ENCODE data around the gene OR6C3. TPM values are rescaled to one million over a fixed set of nuclear protein-coding genes. Genes with fewer than 3 reads are reported as not detected.

OR6C3 gene
- total RNA-seq, 1 experiment from 2014 or later = not detected

DNA sequence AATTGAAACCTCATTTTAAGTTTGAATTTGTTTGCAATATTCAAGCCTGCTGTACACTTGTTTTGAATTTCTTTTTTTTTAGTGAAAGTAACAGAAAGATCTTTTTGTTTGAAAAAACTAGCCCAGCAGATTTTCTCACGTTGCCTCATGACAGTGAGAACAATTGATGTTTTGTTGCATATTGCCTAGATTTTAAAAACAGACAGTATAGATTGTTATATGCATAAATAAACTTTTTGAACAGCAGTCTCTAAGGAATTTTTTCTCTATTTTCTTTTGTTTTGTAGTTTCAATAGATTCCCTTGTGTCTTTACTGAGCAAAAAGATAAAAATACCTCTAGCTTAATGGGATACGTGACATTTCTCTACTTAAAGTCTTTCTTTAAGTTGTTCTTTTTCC is 49.6 kb upstream of the OR6C3 start:
- peaks cover 4% of the 10 kb centered on the region; the same call in 1 of the 2 replicates for H3K36me3 Mint-ChIP-seq
- CTCF ChIA-PET = interaction anchor here (0.7 kb wide), 1 partner anchor 339 kb away, joined by 3 read pairs; no protein-coding TSS in a partner anchor
- H3K4me1 Mint-ChIP-seq = no peaks in the 10 kb centered on the region
- DNase-seq (ENCODE audit: low spot score) (no peak), ATAC-seq (no peak)
- POLR2A ChIA-PET = no interaction called here
- no peak overlapping the region for H3K4me3 Mint-ChIP-seq
- TF ChIP-seq, protein P1, sequence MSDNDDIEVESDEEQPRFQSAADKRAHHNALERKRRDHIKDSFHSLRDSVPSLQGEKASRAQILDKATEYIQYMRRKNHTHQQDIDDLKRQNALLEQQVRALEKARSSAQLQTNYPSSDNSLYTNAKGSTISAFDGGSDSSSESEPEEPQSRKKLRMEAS (CRISPR knock-in tag; IDR thresholded peaks at IDR 0.05) = no peak
- TF ChIP-seq SMAD4 (CRISPR knock-in tag; IDR thresholded peaks at IDR 0.05) (no peak), SMAD3 (CRISPR knock-in tag; IDR thresholded peaks at IDR 0.05; ENCODE audit: borderline replicate concordance) (no peak), ZNF232 (CRISPR knock-in tag; IDR thresholded peaks at IDR 0.05) (no peak), RELA (CRISPR knock-in tag; IDR thresholded peaks at IDR 0.05; ENCODE audit: borderline replicate concordance) (no peak), ZNF219 (CRISPR knock-in tag; IDR thresholded peaks at IDR 0.05; ENCODE audit: borderline replicate concordance) (no peak), PRRX2 (CRISPR knock-in tag; IDR thresholded peaks at IDR 0.05) (no peak), ZNF263 (CRISPR knock-in tag; IDR thresholded peaks at IDR 0.05; ENCODE audit: low read depth) (no peak), FOXJ3 (CRISPR knock-in tag; IDR thresholded peaks at IDR 0.05; ENCODE audit: borderline replicate concordance) (no peak), MYBL2 (CRISPR knock-in tag; IDR thresholded peaks at IDR 0.05) (no peak), MXD4 (CRISPR knock-in tag; IDR thresholded peaks at IDR 0.05; ENCODE audit: borderline replicate concordance) (no peak), NFYB (CRISPR knock-in tag; conservative IDR thresholded peaks at IDR 0.05; ENCODE audit: low read depth) (no peak)
- TF ChIP-seq, protein P2, sequence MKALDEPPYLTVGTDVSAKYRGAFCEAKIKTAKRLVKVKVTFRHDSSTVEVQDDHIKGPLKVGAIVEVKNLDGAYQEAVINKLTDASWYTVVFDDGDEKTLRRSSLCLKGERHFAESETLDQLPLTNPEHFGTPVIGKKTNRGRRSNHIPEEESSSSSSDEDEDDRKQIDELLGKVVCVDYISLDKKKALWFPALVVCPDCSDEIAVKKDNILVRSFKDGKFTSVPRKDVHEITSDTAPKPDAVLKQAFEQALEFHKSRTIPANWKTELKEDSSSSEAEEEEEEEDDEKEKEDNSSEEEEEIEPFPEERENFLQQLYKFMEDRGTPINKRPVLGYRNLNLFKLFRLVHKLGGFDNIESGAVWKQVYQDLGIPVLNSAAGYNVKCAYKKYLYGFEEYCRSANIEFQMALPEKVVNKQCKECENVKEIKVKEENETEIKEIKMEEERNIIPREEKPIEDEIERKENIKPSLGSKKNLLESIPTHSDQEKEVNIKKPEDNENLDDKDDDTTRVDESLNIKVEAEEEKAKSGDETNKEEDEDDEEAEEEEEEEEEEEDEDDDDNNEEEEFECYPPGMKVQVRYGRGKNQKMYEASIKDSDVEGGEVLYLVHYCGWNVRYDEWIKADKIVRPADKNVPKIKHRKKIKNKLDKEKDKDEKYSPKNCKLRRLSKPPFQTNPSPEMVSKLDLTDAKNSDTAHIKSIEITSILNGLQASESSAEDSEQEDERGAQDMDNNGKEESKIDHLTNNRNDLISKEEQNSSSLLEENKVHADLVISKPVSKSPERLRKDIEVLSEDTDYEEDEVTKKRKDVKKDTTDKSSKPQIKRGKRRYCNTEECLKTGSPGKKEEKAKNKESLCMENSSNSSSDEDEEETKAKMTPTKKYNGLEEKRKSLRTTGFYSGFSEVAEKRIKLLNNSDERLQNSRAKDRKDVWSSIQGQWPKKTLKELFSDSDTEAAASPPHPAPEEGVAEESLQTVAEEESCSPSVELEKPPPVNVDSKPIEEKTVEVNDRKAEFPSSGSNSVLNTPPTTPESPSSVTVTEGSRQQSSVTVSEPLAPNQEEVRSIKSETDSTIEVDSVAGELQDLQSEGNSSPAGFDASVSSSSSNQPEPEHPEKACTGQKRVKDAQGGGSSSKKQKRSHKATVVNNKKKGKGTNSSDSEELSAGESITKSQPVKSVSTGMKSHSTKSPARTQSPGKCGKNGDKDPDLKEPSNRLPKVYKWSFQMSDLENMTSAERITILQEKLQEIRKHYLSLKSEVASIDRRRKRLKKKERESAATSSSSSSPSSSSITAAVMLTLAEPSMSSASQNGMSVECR (CRISPR knock-in tag; IDR thresholded peaks at IDR 0.05; ENCODE audit: borderline replicate concordance) = no peak
- TF ChIP-seq, protein P3, sequence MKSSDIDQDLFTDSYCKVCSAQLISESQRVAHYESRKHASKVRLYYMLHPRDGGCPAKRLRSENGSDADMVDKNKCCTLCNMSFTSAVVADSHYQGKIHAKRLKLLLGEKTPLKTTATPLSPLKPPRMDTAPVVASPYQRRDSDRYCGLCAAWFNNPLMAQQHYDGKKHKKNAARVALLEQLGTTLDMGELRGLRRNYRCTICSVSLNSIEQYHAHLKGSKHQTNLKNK (CRISPR knock-in tag; IDR thresholded peaks at IDR 0.05) = no peak
- TF ChIP-seq, protein P4, sequence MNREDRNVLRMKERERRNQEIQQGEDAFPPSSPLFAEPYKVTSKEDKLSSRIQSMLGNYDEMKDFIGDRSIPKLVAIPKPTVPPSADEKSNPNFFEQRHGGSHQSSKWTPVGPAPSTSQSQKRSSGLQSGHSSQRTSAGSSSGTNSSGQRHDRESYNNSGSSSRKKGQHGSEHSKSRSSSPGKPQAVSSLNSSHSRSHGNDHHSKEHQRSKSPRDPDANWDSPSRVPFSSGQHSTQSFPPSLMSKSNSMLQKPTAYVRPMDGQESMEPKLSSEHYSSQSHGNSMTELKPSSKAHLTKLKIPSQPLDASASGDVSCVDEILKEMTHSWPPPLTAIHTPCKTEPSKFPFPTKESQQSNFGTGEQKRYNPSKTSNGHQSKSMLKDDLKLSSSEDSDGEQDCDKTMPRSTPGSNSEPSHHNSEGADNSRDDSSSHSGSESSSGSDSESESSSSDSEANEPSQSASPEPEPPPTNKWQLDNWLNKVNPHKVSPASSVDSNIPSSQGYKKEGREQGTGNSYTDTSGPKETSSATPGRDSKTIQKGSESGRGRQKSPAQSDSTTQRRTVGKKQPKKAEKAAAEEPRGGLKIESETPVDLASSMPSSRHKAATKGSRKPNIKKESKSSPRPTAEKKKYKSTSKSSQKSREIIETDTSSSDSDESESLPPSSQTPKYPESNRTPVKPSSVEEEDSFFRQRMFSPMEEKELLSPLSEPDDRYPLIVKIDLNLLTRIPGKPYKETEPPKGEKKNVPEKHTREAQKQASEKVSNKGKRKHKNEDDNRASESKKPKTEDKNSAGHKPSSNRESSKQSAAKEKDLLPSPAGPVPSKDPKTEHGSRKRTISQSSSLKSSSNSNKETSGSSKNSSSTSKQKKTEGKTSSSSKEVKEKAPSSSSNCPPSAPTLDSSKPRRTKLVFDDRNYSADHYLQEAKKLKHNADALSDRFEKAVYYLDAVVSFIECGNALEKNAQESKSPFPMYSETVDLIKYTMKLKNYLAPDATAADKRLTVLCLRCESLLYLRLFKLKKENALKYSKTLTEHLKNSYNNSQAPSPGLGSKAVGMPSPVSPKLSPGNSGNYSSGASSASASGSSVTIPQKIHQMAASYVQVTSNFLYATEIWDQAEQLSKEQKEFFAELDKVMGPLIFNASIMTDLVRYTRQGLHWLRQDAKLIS (CRISPR knock-in tag; IDR thresholded peaks at IDR 0.05; ENCODE audit: borderline replicate concordance) = no peak
- TF ChIP-seq, protein P5, sequence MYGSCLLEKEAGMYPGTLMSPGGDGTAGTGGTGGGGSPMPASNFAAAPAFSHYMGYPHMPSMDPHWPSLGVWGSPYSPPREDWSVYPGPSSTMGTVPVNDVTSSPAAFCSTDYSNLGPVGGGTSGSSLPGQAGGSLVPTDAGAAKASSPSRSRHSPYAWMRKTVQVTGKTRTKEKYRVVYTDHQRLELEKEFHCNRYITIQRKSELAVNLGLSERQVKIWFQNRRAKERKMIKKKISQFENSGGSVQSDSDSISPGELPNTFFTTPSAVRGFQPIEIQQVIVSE (CRISPR knock-in tag; IDR thresholded peaks at IDR 0.05; ENCODE audit: borderline replicate concordance) = no peak
- H3K27me3 Mint-ChIP-seq (ENCODE audit: low read depth) = no peaks in the 10 kb centered on the region; the same call in 1 of the 2 replicates
- peaks cover 11% of the 10 kb centered on the region for H3K9me3 Mint-ChIP-seq
- no peak overlapping the region for H3K27ac Mint-ChIP-seq

DNA sequence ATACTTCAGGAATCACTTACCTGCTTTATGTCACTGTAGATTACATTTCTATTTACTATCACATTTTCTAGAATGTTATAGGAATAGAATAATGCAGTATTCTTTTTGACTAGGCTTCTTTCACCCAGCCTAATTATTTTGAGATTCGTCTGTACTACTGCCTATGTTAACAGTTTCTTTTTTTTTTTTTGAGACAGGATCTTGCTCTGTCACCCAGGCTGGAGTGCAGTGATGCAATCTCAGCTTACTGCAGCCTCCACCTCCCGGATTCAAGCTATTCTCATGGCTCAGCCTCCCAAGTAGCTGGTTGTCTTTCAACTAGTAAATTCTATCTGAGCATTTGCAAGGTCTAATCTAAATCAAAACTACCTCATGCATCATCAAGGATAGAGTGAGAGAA is 40.5 kb upstream of the OR6C3 start:
- Mint-ChIP-seq H3K36me3 (no peaks in the 10 kb centered on the region), H3K4me3 (no peak overlapping the region), H3K4me1 (no peaks in the 10 kb centered on the region), H3K27ac (no peak overlapping the region), H3K9me3 (peaks cover 7% of the 10 kb centered on the region), H3K27me3 (ENCODE audit: low read depth) (no peaks in the 10 kb centered on the region)
- ChIA-PET CTCF (no interaction called here), POLR2A (no interaction called here)
- TF ChIP-seq, protein P6, sequence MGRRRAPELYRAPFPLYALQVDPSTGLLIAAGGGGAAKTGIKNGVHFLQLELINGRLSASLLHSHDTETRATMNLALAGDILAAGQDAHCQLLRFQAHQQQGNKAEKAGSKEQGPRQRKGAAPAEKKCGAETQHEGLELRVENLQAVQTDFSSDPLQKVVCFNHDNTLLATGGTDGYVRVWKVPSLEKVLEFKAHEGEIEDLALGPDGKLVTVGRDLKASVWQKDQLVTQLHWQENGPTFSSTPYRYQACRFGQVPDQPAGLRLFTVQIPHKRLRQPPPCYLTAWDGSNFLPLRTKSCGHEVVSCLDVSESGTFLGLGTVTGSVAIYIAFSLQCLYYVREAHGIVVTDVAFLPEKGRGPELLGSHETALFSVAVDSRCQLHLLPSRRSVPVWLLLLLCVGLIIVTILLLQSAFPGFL (CRISPR knock-in tag; IDR thresholded peaks at IDR 0.05; ENCODE audit: borderline replicate concordance) = no peak
- TF ChIP-seq, protein P7, sequence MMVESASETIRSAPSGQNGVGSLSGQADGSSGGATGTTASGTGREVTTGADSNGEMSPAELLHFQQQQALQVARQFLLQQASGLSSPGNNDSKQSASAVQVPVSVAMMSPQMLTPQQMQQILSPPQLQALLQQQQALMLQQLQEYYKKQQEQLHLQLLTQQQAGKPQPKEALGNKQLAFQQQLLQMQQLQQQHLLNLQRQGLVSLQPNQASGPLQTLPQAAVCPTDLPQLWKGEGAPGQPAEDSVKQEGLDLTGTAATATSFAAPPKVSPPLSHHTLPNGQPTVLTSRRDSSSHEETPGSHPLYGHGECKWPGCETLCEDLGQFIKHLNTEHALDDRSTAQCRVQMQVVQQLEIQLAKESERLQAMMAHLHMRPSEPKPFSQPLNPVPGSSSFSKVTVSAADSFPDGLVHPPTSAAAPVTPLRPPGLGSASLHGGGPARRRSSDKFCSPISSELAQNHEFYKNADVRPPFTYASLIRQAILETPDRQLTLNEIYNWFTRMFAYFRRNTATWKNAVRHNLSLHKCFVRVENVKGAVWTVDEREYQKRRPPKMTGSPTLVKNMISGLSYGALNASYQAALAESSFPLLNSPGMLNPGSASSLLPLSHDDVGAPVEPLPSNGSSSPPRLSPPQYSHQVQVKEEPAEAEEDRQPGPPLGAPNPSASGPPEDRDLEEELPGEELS (CRISPR knock-in tag; IDR thresholded peaks at IDR 0.05) = no peak
- no peak for TF ChIP-seq ZNF121 (CRISPR knock-in tag; IDR thresholded peaks at IDR 0.05)
- TF ChIP-seq, protein P8, sequence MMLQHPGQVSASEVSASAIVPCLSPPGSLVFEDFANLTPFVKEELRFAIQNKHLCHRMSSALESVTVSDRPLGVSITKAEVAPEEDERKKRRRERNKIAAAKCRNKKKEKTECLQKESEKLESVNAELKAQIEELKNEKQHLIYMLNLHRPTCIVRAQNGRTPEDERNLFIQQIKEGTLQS (CRISPR knock-in tag; conservative IDR thresholded peaks at IDR 0.05) = no peak
- TF ChIP-seq, protein P3 (CRISPR knock-in tag; IDR thresholded peaks at IDR 0.05) = no peak
- no peak for TF ChIP-seq SMAD3 (CRISPR knock-in tag; IDR thresholded peaks at IDR 0.05; ENCODE audit: borderline replicate concordance)
- no peak for DNase-seq (ENCODE audit: low spot score)
- ATAC-seq = no peak
